Smooth muscle cell (in vitro differentiated cells): ENCODE measurements around the gene PIGA. TPM values are rescaled to one million over a fixed set of nuclear protein-coding genes. Genes with fewer than 3 reads are reported as not detected.
A peak's percentile ranks its signal among the peaks of the same experiment; 100 is the strongest.

Experiments
- DNase-seq: peaks from one replicate; lab custom pipeline; 2025; ENCODE audit not compliant: unreplicated experiment; lab: John Stamatoyannopoulos, UW
- H2AFZ ChIP-seq: fragments of 200-600 bp; sonication (generic); 2 replicates; pipeline ENCODE4 v1.6.0; 2016; ENCODE audit warnings: antibody characterized with exemption, low read depth, mild to moderate bottlenecking
- H3F3A ChIP-seq: fragments of 200-600 bp; sonication (generic); 2 replicates; pipeline ENCODE4 v1.6.0; 2017; ENCODE audit warnings: antibody characterized with exemption, low read depth
- H3K27ac ChIP-seq: fragments of 200-600 bp; sonication (generic); 2 replicates; pipeline ENCODE4 v1.5.1; 2016; ENCODE audit warnings: low read depth, mild to moderate bottlenecking
- H3K27me3 ChIP-seq: fragments of 200-600 bp; sonication (generic); 2 replicates; pipeline ENCODE4 v1.6.1; 2016; ENCODE audit warnings: low read depth, mild to moderate bottlenecking
- H3K36me3 ChIP-seq: fragments of 200-600 bp; sonication (generic); 2 replicates; pipeline ENCODE4 v1.5.1; 2016; ENCODE audit warnings: low read depth
- H3K4me1 ChIP-seq: fragments of 200-600 bp; sonication (generic); 2 replicates; pipeline ENCODE4 v1.5.1; 2016; ENCODE audit warnings: low read depth
- H3K4me2 ChIP-seq: fragments of 200-600 bp; sonication (generic); 2 replicates; pipeline ENCODE4 v1.6.0; 2016; ENCODE audit warnings: mild to moderate bottlenecking
- H3K4me3 ChIP-seq: fragments of 200-600 bp; sonication (generic); 2 replicates; pipeline ENCODE4 v1.5.1; 2016; ENCODE audit warnings: mild to moderate bottlenecking
- H3K79me2 ChIP-seq: fragments of 200-600 bp; sonication (generic); 2 replicates; pipeline ENCODE4 v1.6.0; 2016; ENCODE audit warnings: low read depth, mild to moderate bottlenecking
- H3K9ac ChIP-seq: fragments of 200-600 bp; sonication (generic); 2 replicates; pipeline ENCODE4 v1.6.0; 2016; ENCODE audit warnings: low read depth
- H3K9me3 ChIP-seq: fragments of 200-600 bp; sonication (generic); replicated peaks from 2 replicates; pipeline ENCODE4 v1.5.1; 2016; ENCODE audit warnings: low read depth
- H4K20me1 ChIP-seq: fragments of 200-600 bp; sonication (generic); 2 replicates; pipeline ENCODE4 v1.6.0; 2016; ENCODE audit warnings: low read depth
- CTCF ChIP-seq: fragments of 200-600 bp; sonication (generic); IDR thresholded peaks from 2 replicates; pipeline ENCODE4 v1.5.1; 2017; ENCODE audit warnings: borderline replicate concordance, mild to moderate bottlenecking, antibody characterized with exemption; ENCODE audit not compliant: insufficient read depth, poor library complexity, severe bottlenecking
- WGBS: methylation state at CpG from one replicate; pipeline ENCODE4 v1.1.7; 2016; ENCODE audit warnings: low lambda C conversion rate; 5-methylcytosine and 5-hydroxymethylcytosine counted together
- polyA plus RNA-seq: library from polyadenylated mRNA; unstranded; fragments of >200 nt; fragmentation: Nextera tagmentation; extraction: Ambion mirVana; gene quantifications from 2 replicates; pipeline ENCODE4 v1.2.1, GENCODE V29; 2016
- total RNA-seq: library from RNA; depleted of rRNA; stranded (reverse); fragments of >200 nt; gene quantifications from 2 replicates; pipeline ENCODE4 v1.2.3, GENCODE V29; 2014

The PIGA gene
- total and polyA plus RNA-seq, 2 experiments from 2014 or later = 4.6 to 13.3 TPM

- H3K4me2 ChIP-seq = no peak overlapping the region
- DNase-seq = no peak
- no peaks in the 10 kb centered on the region for H3K9me3 ChIP-seq
- H3K9ac ChIP-seq = no peak overlapping the region
- H4K20me1 ChIP-seq = no peaks in the 10 kb centered on the region
- no peaks in the 10 kb centered on the region for H3K36me3 ChIP-seq
- no peak for TF ChIP-seq CTCF
- no peak overlapping the region for H3K4me3 ChIP-seq
- H3F3A ChIP-seq = no peaks in the 10 kb centered on the region
- H3K27me3 ChIP-seq = no peaks in the 10 kb centered on the region
- no peaks in the 10 kb centered on the region for H3K79me2 ChIP-seq
- no peaks in the 10 kb centered on the region for H3K4me1 ChIP-seq
- H2AFZ ChIP-seq = no peak overlapping the region
- 79% methylated on average over 3 of the region's 3 CpGs for WGBS
- no peak overlapping the region for H3K27ac ChIP-seq
These were observed 36.5 kb downstream of the PIGA start for GRCh38 chrX:15298780-15299179.

- DNase-seq = no peak
- no peak overlapping the region for H3K4me2 ChIP-seq
- no peak overlapping the region for H3K4me3 ChIP-seq
- WGBS = 71% methylated on average over 2 of the region's 2 CpGs
- H3K4me1 ChIP-seq = no peaks in the 10 kb centered on the region
- H3K79me2 ChIP-seq = no peaks in the 10 kb centered on the region
- H3K27me3 ChIP-seq = no peaks in the 10 kb centered on the region
- no peak overlapping the region for H3K9ac ChIP-seq
- H3K9me3 ChIP-seq = no peaks in the 10 kb centered on the region
- H4K20me1 ChIP-seq = no peaks in the 10 kb centered on the region
- H3K27ac ChIP-seq = no peak overlapping the region
- H3K36me3 ChIP-seq = no peaks in the 10 kb centered on the region
- TF ChIP-seq CTCF = no peak
- peak overlapping the region; percentile 24 for H2AFZ ChIP-seq
- no peaks in the 10 kb centered on the region for H3F3A ChIP-seq
These were observed 37.1 kb downstream of the PIGA start for GRCh38 chrX:15298201-15298600.

- Histone ChIP-seq H3K27me3 (no peaks in the 10 kb centered on the region), H3K9me3 (no peaks in the 10 kb centered on the region), H2AFZ (no peak overlapping the region), H3F3A (no peaks in the 10 kb centered on the region), H3K36me3 (no peaks in the 10 kb centered on the region), H3K9ac (no peak overlapping the region), H3K4me1 (no peaks in the 10 kb centered on the region), H4K20me1 (no peaks in the 10 kb centered on the region), H3K27ac (no peak overlapping the region), H3K4me3 (no peak overlapping the region), H3K79me2 (no peaks in the 10 kb centered on the region), H3K4me2 (no peak overlapping the region)
- 76% methylated on average over 2 of the region's 2 CpGs for WGBS
- DNase-seq = no peak
- TF ChIP-seq CTCF = no peak
These were observed 41.9 kb downstream of the PIGA start for GRCh38 chrX:15293451-15293850.

GRCh38 chrX:15292861-15293260, 42.5 kb downstream of the PIGA start:
- Histone ChIP-seq H3K36me3 (no peaks in the 10 kb centered on the region), H3K79me2 (no peaks in the 10 kb centered on the region), H3K27ac (no peak overlapping the region), H4K20me1 (no peaks in the 10 kb centered on the region), H2AFZ (no peak overlapping the region), H3K4me1 (no peaks in the 10 kb centered on the region), H3K9me3 (no peaks in the 10 kb centered on the region), H3K27me3 (no peaks in the 10 kb centered on the region), H3K9ac (no peak overlapping the region), H3K4me2 (no peak overlapping the region), H3F3A (no peaks in the 10 kb centered on the region), H3K4me3 (no peak overlapping the region)
- WGBS = 71% methylated on average over 3 of the region's 3 CpGs
- TF ChIP-seq CTCF = no peak
- DNase-seq = no peak
